Measurements from ENCODE around the gene TNS4. TPM values are rescaled to one million over a fixed set of nuclear protein-coding genes. Genes with fewer than 3 reads are reported as not detected.

Gene TNS4
- total RNA-seq, 2 experiments from 2014 or later = 7.3 to 7.6 TPM

- no peak for DNase-seq
- Mint-ChIP-seq H3K4me3 (no peak overlapping the region), H3K36me3 (peaks cover 10% of the 10 kb centered on the region), H3K27me3 (peaks cover 12% of the 10 kb centered on the region), H3K4me1 (peaks cover 41% of the 10 kb centered on the region), H3K9me3 (peaks cover 5% of the 10 kb centered on the region), H3K27ac (no peak overlapping the region)
Observed at GRCh38 chr17:40514013-40514875, 12.8 kb upstream of the TNS4 start.

GRCh38 chr17:40511667-40512220, 10.3 kb upstream of the TNS4 start:
- peaks cover 12% of the 10 kb centered on the region for H3K27me3 Mint-ChIP-seq
- no peak overlapping the region for H3K4me3 Mint-ChIP-seq
- DNase-seq = no peak
- no peaks in the 10 kb centered on the region for H3K9me3 Mint-ChIP-seq
- no peak overlapping the region for H3K27ac Mint-ChIP-seq
- peaks cover 2% of the 10 kb centered on the region for H3K36me3 Mint-ChIP-seq
- peaks cover 23% of the 10 kb centered on the region for H3K4me1 Mint-ChIP-seq

- DNase-seq = no peak
- Mint-ChIP-seq H3K4me1 (peaks cover 18% of the 10 kb centered on the region), H3K9me3 (no peaks in the 10 kb centered on the region), H3K27me3 (peaks cover 12% of the 10 kb centered on the region), H3K36me3 (peaks cover 2% of the 10 kb centered on the region), H3K27ac (no peak overlapping the region), H3K4me3 (no peak overlapping the region)
Observed at GRCh38 chr17:40511136-40511535, 9.7 kb upstream of the TNS4 start.

- H3K36me3 Mint-ChIP-seq = peaks cover 2% of the 10 kb centered on the region
- H3K4me1 Mint-ChIP-seq = peaks cover 9% of the 10 kb centered on the region
- H3K27me3 Mint-ChIP-seq = peaks cover 12% of the 10 kb centered on the region
- no peak for DNase-seq
- H3K27ac Mint-ChIP-seq = no peak overlapping the region
- H3K9me3 Mint-ChIP-seq = no peaks in the 10 kb centered on the region
- no peak overlapping the region for H3K4me3 Mint-ChIP-seq
Observed at GRCh38 chr17:40510328-40510648, 8.9 kb upstream of the TNS4 start.

GRCh38 chr17:40509626-40510327, 8.4 kb upstream of the TNS4 start:
- Mint-ChIP-seq H3K9me3 (no peaks in the 10 kb centered on the region), H3K4me1 (peaks cover 7% of the 10 kb centered on the region), H3K27ac (no peak overlapping the region), H3K36me3 (peaks cover 2% of the 10 kb centered on the region), H3K27me3 (peaks cover 12% of the 10 kb centered on the region), H3K4me3 (no peak overlapping the region)
- no peak for DNase-seq

GRCh38 chr17:40506786-40507185, 5.4 kb upstream of the TNS4 start:
- H3K27me3 Mint-ChIP-seq = peaks cover 4% of the 10 kb centered on the region
- H3K27ac Mint-ChIP-seq = no peak overlapping the region
- H3K36me3 Mint-ChIP-seq = no peaks in the 10 kb centered on the region
- no peaks in the 10 kb centered on the region for H3K9me3 Mint-ChIP-seq
- no peak for DNase-seq
- no peaks in the 10 kb centered on the region for H3K4me1 Mint-ChIP-seq
- no peak overlapping the region for H3K4me3 Mint-ChIP-seq

GRCh38 chr17:40503154-40503553, 1.7 kb upstream of the TNS4 start:
- no peak overlapping the region for H3K27ac Mint-ChIP-seq
- H3K27me3 Mint-ChIP-seq = peaks cover 18% of the 10 kb centered on the region
- no peaks in the 10 kb centered on the region for H3K36me3 Mint-ChIP-seq
- no peaks in the 10 kb centered on the region for H3K4me1 Mint-ChIP-seq
- DNase-seq = no peak
- H3K9me3 Mint-ChIP-seq = no peaks in the 10 kb centered on the region
- no peak overlapping the region for H3K4me3 Mint-ChIP-seq

GRCh38 chr17:40502716-40503115, 1.3 kb upstream of the TNS4 start:
- no peaks in the 10 kb centered on the region for H3K4me1 Mint-ChIP-seq
- H3K9me3 Mint-ChIP-seq = no peaks in the 10 kb centered on the region
- no peak for DNase-seq
- peaks cover 18% of the 10 kb centered on the region for H3K27me3 Mint-ChIP-seq
- no peak overlapping the region for H3K27ac Mint-ChIP-seq
- no peaks in the 10 kb centered on the region for H3K36me3 Mint-ChIP-seq
- H3K4me3 Mint-ChIP-seq = no peak overlapping the region

- no peak overlapping the region for H3K27ac Mint-ChIP-seq
- no peak overlapping the region for H3K4me3 Mint-ChIP-seq
- H3K27me3 Mint-ChIP-seq = peaks cover 18% of the 10 kb centered on the region
- no peaks in the 10 kb centered on the region for H3K36me3 Mint-ChIP-seq
- H3K9me3 Mint-ChIP-seq = no peaks in the 10 kb centered on the region
- no peaks in the 10 kb centered on the region for H3K4me1 Mint-ChIP-seq
- DNase-seq = no peak
Observed at GRCh38 chr17:40500709-40501108, 714 bp downstream of the TNS4 start.

GRCh38 chr17:40500190-40500589, 1.2 kb downstream of the TNS4 start:
- DNase-seq = no peak
- H3K9me3 Mint-ChIP-seq = no peaks in the 10 kb centered on the region
- H3K4me1 Mint-ChIP-seq = no peaks in the 10 kb centered on the region
- H3K27ac Mint-ChIP-seq = no peak overlapping the region
- H3K36me3 Mint-ChIP-seq = no peaks in the 10 kb centered on the region
- H3K27me3 Mint-ChIP-seq = peaks cover 18% of the 10 kb centered on the region
- H3K4me3 Mint-ChIP-seq = no peak overlapping the region

- no peak overlapping the region for H3K27ac Mint-ChIP-seq
- H3K36me3 Mint-ChIP-seq = no peaks in the 10 kb centered on the region
- DNase-seq = no peak
- no peaks in the 10 kb centered on the region for H3K4me1 Mint-ChIP-seq
- no peak overlapping the region for H3K4me3 Mint-ChIP-seq
- H3K27me3 Mint-ChIP-seq = peaks cover 18% of the 10 kb centered on the region
- no peaks in the 10 kb centered on the region for H3K9me3 Mint-ChIP-seq
Observed at GRCh38 chr17:40499551-40500189, 1.8 kb downstream of the TNS4 start.

- no peak for DNase-seq
- Mint-ChIP-seq H3K9me3 (no peaks in the 10 kb centered on the region), H3K36me3 (no peaks in the 10 kb centered on the region), H3K27ac (no peak overlapping the region), H3K4me1 (no peaks in the 10 kb centered on the region), H3K4me3 (no peak overlapping the region), H3K27me3 (peaks cover 18% of the 10 kb centered on the region)
Observed at GRCh38 chr17:40498281-40499084, 2.9 kb downstream of the TNS4 start.

GRCh38 chr17:40497695-40498094, 3.7 kb downstream of the TNS4 start:
- H3K36me3 Mint-ChIP-seq = no peaks in the 10 kb centered on the region

GRCh38 chr17:40496634-40497420, 4.6 kb downstream of the TNS4 start:
- Mint-ChIP-seq H3K27ac (no peak overlapping the region), H3K27me3 (peaks cover 13% of the 10 kb centered on the region), H3K9me3 (no peaks in the 10 kb centered on the region), H3K36me3 (no peaks in the 10 kb centered on the region), H3K4me1 (no peaks in the 10 kb centered on the region), H3K4me3 (no peak overlapping the region)
- DNase-seq = no peak

More at GRCh38 chr17:40497695-40498094, 3.7 kb downstream of the TNS4 start:
- Mint-ChIP-seq H3K27me3 (peaks cover 18% of the 10 kb centered on the region), H3K27ac (no peak overlapping the region), H3K4me1 (no peaks in the 10 kb centered on the region), H3K9me3 (no peaks in the 10 kb centered on the region), H3K4me3 (no peak overlapping the region)
- DNase-seq = no peak

Data from activated naive CD8-positive, alpha-beta T cell treated with anti-CD3 and anti-CD28 coated beads for 36 hours (primary cell).